Transverse colon (tissue), 4 donors: ENCODE results near the gene ISLR.

Experiments
- EP300 ChIP-seq: sonication (generic); formaldehyde crosslinking; IDR thresholded peaks from one replicate; pipeline ENCODE4 v1.6.1; 2017; ENCODE audit warnings: antibody characterized with exemption, low read depth
- POLR2A ChIP-seq: fragments of 450-650 bp; IDR thresholded peaks from one replicate; pipeline ENCODE4 v1.6.1; 2016; ENCODE audit warnings: antibody characterized with exemption, mild to moderate bottlenecking, moderate library complexity
- POLR2AphosphoS5 ChIP-seq, 3 donors: sonication (generic); formaldehyde crosslinking; IDR thresholded peaks; one replicate each; pipeline ENCODE4 v1.6.1; 2016; ENCODE audit warnings: antibody characterized with exemption in 3 of 3
- TF ChIP-seq, protein P1 (sequence below), 5 experiments: fragments of 200-600 bp in 3 of 5; fragments of 450-650 bp in 2 of 5; sonication (generic) in 3 of 5; IDR thresholded peaks; 1 replicate in 2 of 5; 2 replicates in 3 of 5; pipeline ENCODE4 v1.5.1; 2016 to 2017; ENCODE audit warnings: antibody characterized with exemption in 5 of 5, inconsistent platforms in 3 of 5, mild to moderate bottlenecking in 2 of 5, moderate library complexity in 1 of 5

DNA sequence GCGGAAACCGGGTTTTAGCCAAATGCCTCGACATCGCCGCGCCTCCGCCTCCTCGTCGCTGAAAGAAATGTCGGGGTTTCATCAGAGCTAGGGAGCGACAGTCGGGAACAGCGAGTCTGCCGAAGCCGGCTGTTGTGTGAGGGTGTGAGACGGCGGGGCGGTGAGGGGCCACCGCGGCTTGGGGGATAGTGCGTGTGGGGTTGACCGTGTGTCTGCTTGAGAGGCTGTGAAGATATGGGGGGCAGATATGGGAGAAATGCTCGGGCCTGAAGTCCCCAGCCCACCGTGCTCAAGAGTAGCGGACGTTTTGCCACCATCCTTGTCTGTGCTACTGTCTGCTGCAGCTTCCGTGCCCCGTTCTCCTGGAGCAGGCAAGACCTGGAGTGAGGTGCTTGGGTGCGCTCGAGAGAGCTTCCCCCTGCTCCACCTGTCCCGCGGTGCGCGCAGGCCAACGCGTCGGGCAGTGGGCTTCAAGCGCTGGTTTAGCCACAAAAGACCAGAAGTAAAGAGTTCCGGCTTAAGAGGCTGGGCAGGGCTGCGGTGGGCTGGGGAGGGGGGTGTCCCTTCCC is 43.8 kb upstream of the ISLR start:
- TF ChIP-seq EP300 = no peak
- TF ChIP-seq, protein P1, sequence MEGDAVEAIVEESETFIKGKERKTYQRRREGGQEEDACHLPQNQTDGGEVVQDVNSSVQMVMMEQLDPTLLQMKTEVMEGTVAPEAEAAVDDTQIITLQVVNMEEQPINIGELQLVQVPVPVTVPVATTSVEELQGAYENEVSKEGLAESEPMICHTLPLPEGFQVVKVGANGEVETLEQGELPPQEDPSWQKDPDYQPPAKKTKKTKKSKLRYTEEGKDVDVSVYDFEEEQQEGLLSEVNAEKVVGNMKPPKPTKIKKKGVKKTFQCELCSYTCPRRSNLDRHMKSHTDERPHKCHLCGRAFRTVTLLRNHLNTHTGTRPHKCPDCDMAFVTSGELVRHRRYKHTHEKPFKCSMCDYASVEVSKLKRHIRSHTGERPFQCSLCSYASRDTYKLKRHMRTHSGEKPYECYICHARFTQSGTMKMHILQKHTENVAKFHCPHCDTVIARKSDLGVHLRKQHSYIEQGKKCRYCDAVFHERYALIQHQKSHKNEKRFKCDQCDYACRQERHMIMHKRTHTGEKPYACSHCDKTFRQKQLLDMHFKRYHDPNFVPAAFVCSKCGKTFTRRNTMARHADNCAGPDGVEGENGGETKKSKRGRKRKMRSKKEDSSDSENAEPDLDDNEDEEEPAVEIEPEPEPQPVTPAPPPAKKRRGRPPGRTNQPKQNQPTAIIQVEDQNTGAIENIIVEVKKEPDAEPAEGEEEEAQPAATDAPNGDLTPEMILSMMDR (IDR thresholded peaks at IDR 0.05) = no peak
- no peak for TF ChIP-seq POLR2AphosphoS5 (IDR thresholded peaks at IDR 0.05)
- TF ChIP-seq POLR2A = no peak
